Aorta (tissue), 5 donors: ENCODE data around the gene SHISAL1. TPM values are rescaled to one million over a fixed set of nuclear protein-coding genes. Genes with fewer than 3 reads are reported as not detected.
"Not testable (repeated sequence)": the region's sequence is repeated elsewhere in the genome, so short reads cannot be mapped to it uniquely, and the experiment has no call there.

Source experiments
- ATAC-seq: fragments of 200-7000 bp; cut with Tn5 transposase; one replicate; pipeline ENCODE4 v1.9.1; 2022; ENCODE audit warnings: moderate library complexity; ENCODE audit not compliant: low FRiP score
- DNase-seq, 2 donors: peaks; one replicate each; pipeline ENCODE4 v3.0.0-alpha.2; 2020
- H3K27ac ChIP-seq, 2 donors: one replicate each; pipeline ENCODE4 v1.5.1; 2013; ENCODE audit warnings: low read length in 2 of 2, mild to moderate bottlenecking in 2 of 2, moderate library complexity in 2 of 2, control low read depth in 1 of 2, inconsistent platforms in 1 of 2, low read depth in 1 of 2
- H3K27me3 ChIP-seq, 2 donors: one replicate each; pipeline ENCODE4 v1.6.1; 2013; ENCODE audit warnings: control low read depth in 1 of 2, low read length in 1 of 2, mild to moderate bottlenecking in 1 of 2, moderate library complexity in 1 of 2; ENCODE audit not compliant: insufficient read depth in 2 of 2, control insufficient read depth in 1 of 2
- H3K36me3 ChIP-seq, 2 donors: one replicate each; pipeline ENCODE4 v1.6.1; 2013; ENCODE audit warnings: control low read depth in 1 of 2, low read length in 1 of 2, mild to moderate bottlenecking in 1 of 2; ENCODE audit not compliant: insufficient read depth in 2 of 2, control insufficient read depth in 1 of 2
- H3K4me1 ChIP-seq, 2 donors: one replicate each; pipeline ENCODE4 v1.6.1; 2013; ENCODE audit warnings: low read length in 2 of 2, control low read depth in 1 of 2, mild to moderate bottlenecking in 1 of 2, moderate library complexity in 1 of 2; ENCODE audit not compliant: insufficient read depth in 2 of 2, control insufficient read depth in 1 of 2
- H3K4me3 ChIP-seq, 2 donors: one replicate each; pipeline ENCODE4 v1.5.1; 2013; ENCODE audit warnings: low read length in 2 of 2, control low read depth in 1 of 2, mild to moderate bottlenecking in 1 of 2
- H3K9me3 ChIP-seq: one replicate; pipeline ENCODE4 v1.6.1; 2013; ENCODE audit warnings: mild to moderate bottlenecking, low read length; ENCODE audit not compliant: control insufficient read depth
- WGBS, 2 donors: extraction: QIAGEN DNeasy Blood & Tissue Kit; methylation state at CpG; one replicate each; pipeline ENCODE4 v1.1.7; 2013; 5-methylcytosine and 5-hydroxymethylcytosine counted together
- intact Hi-C, 2 donors: fragments of 100-400 bp; cut with DNase I; formaldehyde crosslinking; loops; one replicate each; pipeline versions ENCODE4 v1.14.2 to v1.15.0; 2022
- polyA plus RNA-seq, 2 donors: library from polyadenylated mRNA; stranded (reverse); fragments of 200-250 nt; gene quantifications; one replicate each; pipeline ENCODE4 v1.2.3, GENCODE V29; 2013
- total RNA-seq, 2 donors: library from RNA; stranded (reverse); fragmentation: NEBNext Ultra II Directional; extraction: Animal tissue kit (Norgen Biotek cat#: 25700); gene quantifications; one replicate each; pipeline ENCODE4 v1.2.1, GENCODE V29; 2021
- donor health status: healthy with polysubstance abuse.
- donor health status: Bipolar disorder and iron deficiency.
- donor health status: DM: no; HTN: no; CAD: no.
- donor health status: DM: no; HTN: no; CAD: no.
- donor health status: DM: yes; HTN: yes; CAD: no.

SHISAL1 gene
- total and polyA plus RNA-seq, 4 donors = 0.25 to 3.5 (median 1.7) TPM

- H3K9me3 ChIP-seq = peaks cover 5% of the 10 kb centered on the region
- no peak for DNase-seq
- no peaks in the 10 kb centered on the region for H3K27me3 ChIP-seq
- intact Hi-C loops = no loop called here
- no peak for ATAC-seq
- WGBS, 2 donors = 85 to 94% methylated on average over 5 of the region's 5 CpGs
- no peaks in the 10 kb centered on the region for H3K4me1 ChIP-seq
- H3K36me3 ChIP-seq = no peaks in the 10 kb centered on the region
- no peak overlapping the region for H3K27ac ChIP-seq
- H3K4me3 ChIP-seq = no peak overlapping the region
Measured at GRCh38 chr22:44247346-44247745, 65.4 kb downstream of the SHISAL1 start.

- Histone ChIP-seq H3K36me3 (no peaks in the 10 kb centered on the region), H3K4me3 (no peak overlapping the region), H3K27ac (no peak overlapping the region), H3K27me3 (no peaks in the 10 kb centered on the region), H3K4me1 (no peaks in the 10 kb centered on the region), H3K9me3 (peaks cover 5% of the 10 kb centered on the region)
- WGBS, 2 donors = 89 to 91% methylated on average over 7 to 8 of the region's 8 CpGs
- intact Hi-C loops = no loop called here
- ATAC-seq (no peak), DNase-seq (no peak)
Measured at GRCh38 chr22:44246615-44247326, 66.0 kb downstream of the SHISAL1 start.

GRCh38 chr22:44245867-44246266 lies 66.9 kb downstream of the SHISAL1 start:
- no peak overlapping the region for H3K4me3 ChIP-seq
- no peaks in the 10 kb centered on the region for H3K4me1 ChIP-seq
- no peaks in the 10 kb centered on the region for H3K36me3 ChIP-seq
- H3K27ac ChIP-seq = no peak overlapping the region
- intact Hi-C loops = no loop called here
- no peak for DNase-seq
- H3K27me3 ChIP-seq = no peaks in the 10 kb centered on the region
- 91 to 93% methylated on average over 8 of the region's 8 CpGs for WGBS, 2 donors
- ATAC-seq = no peak
- H3K9me3 ChIP-seq = peaks cover 5% of the 10 kb centered on the region

GRCh38 chr22:44245438-44245837 lies 67.3 kb downstream of the SHISAL1 start:
- ATAC-seq (no peak), DNase-seq (no peak)
- Histone ChIP-seq H3K9me3 (peaks cover 3% of the 10 kb centered on the region), H3K27ac (no peak overlapping the region), H3K27me3 (no peaks in the 10 kb centered on the region), H3K36me3 (no peaks in the 10 kb centered on the region), H3K4me1 (no peaks in the 10 kb centered on the region), H3K4me3 (no peak overlapping the region)
- intact Hi-C loops = no loop called here
- WGBS, 2 donors = 63 to 69% methylated on average over 7 of the region's 7 CpGs

GRCh38 chr22:44244265-44244822 lies 68.4 kb downstream of the SHISAL1 start:
- Histone ChIP-seq H3K27ac (no peak overlapping the region), H3K9me3 (no peaks in the 10 kb centered on the region), H3K36me3 (no peaks in the 10 kb centered on the region), H3K4me3 (no peak overlapping the region), H3K4me1 (no peaks in the 10 kb centered on the region), H3K27me3 (no peaks in the 10 kb centered on the region)
- ATAC-seq (no peak), DNase-seq (no peak)
- intact Hi-C loops = no loop called here
- 83 to 88% methylated on average over 9 of the region's 9 CpGs for WGBS, 2 donors

- H3K4me3 ChIP-seq = no peak overlapping the region
- no peak overlapping the region for H3K27ac ChIP-seq
- no peaks in the 10 kb centered on the region for H3K9me3 ChIP-seq
- intact Hi-C loops = no loop called here
- no peaks in the 10 kb centered on the region for H3K27me3 ChIP-seq
- WGBS, 2 donors = 70 to 80% methylated on average over 8 of the region's 8 CpGs
- no peaks in the 10 kb centered on the region for H3K36me3 ChIP-seq
- no peak for ATAC-seq
- no peak for DNase-seq
- no peaks in the 10 kb centered on the region for H3K4me1 ChIP-seq
Measured at GRCh38 chr22:44243761-44244160, 69.0 kb downstream of the SHISAL1 start.

GRCh38 chr22:44242946-44243724 lies 69.6 kb downstream of the SHISAL1 start:
- Histone ChIP-seq H3K9me3 (no peaks in the 10 kb centered on the region), H3K4me3 (no peak overlapping the region), H3K27ac (no peak overlapping the region), H3K36me3 (no peaks in the 10 kb centered on the region), H3K4me1 (no peaks in the 10 kb centered on the region), H3K27me3 (no peaks in the 10 kb centered on the region)
- no peak for ATAC-seq
- DNase-seq = no peak
- 74 to 75% methylated on average over 17 of the region's 17 CpGs for WGBS, 2 donors
- intact Hi-C loops = no loop called here

- H3K27ac ChIP-seq, H3K36me3 ChIP-seq, H3K9me3 ChIP-seq, H3K4me1 ChIP-seq, H3K27me3 ChIP-seq, H3K4me3 ChIP-seq, intact Hi-C loops, ATAC-seq, DNase-seq: not testable (repeated sequence)
- 81 to 82% methylated on average over 3 of the region's 3 CpGs for WGBS, 2 donors
Measured at GRCh38 chr22:44241121-44241520, 71.6 kb downstream of the SHISAL1 start.

GRCh38 chr22:44237290-44237689 lies 75.5 kb downstream of the SHISAL1 start:
- H3K27me3 ChIP-seq = no peaks in the 10 kb centered on the region
- H3K27ac ChIP-seq = no peak overlapping the region
- no peak overlapping the region for H3K4me3 ChIP-seq
- DNase-seq (no peak), ATAC-seq (no peak)
- no peaks in the 10 kb centered on the region for H3K36me3 ChIP-seq
- intact Hi-C loops = no loop called here
- H3K9me3 ChIP-seq = no peaks in the 10 kb centered on the region
- H3K4me1 ChIP-seq = no peaks in the 10 kb centered on the region
